ENCODE measurements around the gene HDX.
"Not testable (repeated sequence)": the region's sequence is repeated elsewhere in the genome, so short reads cannot be mapped to it uniquely, and the experiment has no call there.

The HDX gene

DNA sequence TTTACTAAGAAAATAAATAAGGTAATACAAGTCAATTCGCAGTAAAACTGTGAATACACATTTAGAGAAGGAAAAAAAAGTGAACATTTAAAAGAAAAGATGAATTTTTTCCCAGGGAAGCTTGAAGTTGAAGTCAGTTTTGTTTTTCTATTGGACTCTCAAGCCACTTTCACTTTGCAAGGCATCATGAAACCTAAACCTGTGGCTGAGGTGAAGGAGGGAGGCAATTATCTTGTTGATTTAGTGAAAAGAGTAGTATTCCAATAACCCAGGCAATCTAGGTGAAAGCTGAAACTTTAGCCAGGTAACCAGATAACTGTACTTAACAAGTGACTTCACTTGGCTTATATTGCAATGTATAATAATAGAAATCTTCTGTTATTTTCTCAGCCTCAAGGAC lies 138.6 kb downstream of the HDX start:
- H3K27me3 Mint-ChIP-seq = no peaks in the 10 kb centered on the region
- no peak overlapping the region for H3K4me3 Mint-ChIP-seq
- H3K9me3 Mint-ChIP-seq (ENCODE audit: low read depth) = no peaks in the 10 kb centered on the region
- H3K36me3 Mint-ChIP-seq = no peaks in the 10 kb centered on the region
- no peaks in the 10 kb centered on the region for H3K4me1 Mint-ChIP-seq (ENCODE audit: low read depth)
- no peak overlapping the region for H3K27ac Mint-ChIP-seq

DNA sequence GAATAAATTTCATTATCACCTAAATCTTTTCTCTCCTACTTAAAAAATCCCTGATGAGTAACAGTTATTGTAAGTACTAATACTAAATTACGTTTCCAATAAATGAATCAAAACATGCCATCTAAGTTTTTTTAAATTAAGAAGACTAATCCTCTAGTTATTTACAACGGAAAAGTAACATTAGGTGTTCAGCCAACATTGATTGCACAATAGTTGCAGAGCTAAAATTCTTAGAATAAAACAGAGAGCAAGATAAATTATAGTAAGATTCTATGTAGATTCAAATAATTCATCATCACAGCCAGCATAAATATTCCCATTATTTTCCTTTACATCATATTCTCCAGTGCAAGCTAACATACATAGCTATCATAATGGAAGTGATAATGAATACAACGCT lies 139.2 kb downstream of the HDX start:
- Mint-ChIP-seq H3K27ac (no peak overlapping the region), H3K4me3 (no peak overlapping the region), H3K9me3 (ENCODE audit: low read depth) (no peaks in the 10 kb centered on the region), H3K27me3 (no peaks in the 10 kb centered on the region), H3K36me3 (no peaks in the 10 kb centered on the region), H3K4me1 (ENCODE audit: low read depth) (no peaks in the 10 kb centered on the region)

DNA sequence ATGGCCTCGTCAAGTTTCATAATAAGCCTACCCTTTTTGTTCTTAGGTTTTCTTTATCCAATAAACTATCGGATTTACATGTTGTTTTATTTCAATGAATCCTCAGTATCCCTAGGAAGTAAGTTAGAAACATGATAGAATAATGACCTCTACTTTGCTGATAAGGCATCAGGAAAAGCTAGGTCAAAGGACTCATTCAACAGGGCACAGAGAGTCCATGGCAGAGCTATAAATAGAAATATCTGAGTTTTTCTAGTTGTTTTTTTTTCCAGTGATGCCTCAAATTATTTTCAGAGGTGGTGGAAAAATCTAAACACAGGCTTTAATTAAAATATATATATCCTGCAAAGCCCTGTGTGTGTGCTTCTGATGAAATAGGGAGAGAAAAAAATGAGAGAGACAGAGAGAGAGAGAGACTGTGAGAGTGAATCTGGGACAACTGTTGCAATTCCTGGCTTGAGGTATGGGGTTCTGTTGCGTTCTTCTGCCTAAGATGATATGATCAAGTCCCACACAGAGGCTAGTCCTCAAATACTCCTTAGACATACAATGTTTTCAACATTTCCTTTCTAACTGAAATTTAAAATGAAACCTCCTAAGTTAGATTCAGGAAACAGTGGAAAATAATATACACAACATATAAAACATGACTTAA lies 139.9 kb downstream of the HDX start:
- no peaks in the 10 kb centered on the region for H3K27me3 Mint-ChIP-seq

DNA sequence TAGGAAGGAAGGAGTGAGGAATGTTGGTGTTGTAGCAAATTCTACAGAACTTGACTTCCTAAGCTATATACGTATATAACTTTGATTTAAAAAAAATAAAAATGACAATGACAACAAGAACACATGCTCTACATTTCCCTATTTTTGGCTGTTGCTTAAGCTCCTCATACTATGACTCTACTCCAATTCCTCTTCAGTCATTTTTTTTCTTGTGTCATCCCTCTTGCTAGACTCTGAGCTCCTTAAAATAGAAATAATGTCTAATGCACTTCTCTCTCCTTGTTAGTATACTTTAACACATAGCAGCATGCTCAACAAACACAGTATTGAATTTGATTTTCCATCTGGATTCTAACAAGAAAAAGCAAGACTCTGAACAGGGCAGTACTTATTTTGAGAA lies 144.0 kb downstream of the HDX start:
- Mint-ChIP-seq H3K4me3 (no peak overlapping the region), H3K4me1 (ENCODE audit: low read depth) (no peaks in the 10 kb centered on the region), H3K27me3 (no peaks in the 10 kb centered on the region), H3K36me3 (no peaks in the 10 kb centered on the region), H3K9me3 (ENCODE audit: low read depth) (no peaks in the 10 kb centered on the region), H3K27ac (no peak overlapping the region)

More for the DNA sequence above, 139.9 kb downstream of the HDX start:
- H3K27ac Mint-ChIP-seq = no peak overlapping the region
- no peaks in the 10 kb centered on the region for H3K9me3 Mint-ChIP-seq (ENCODE audit: low read depth)
- H3K36me3 Mint-ChIP-seq = no peaks in the 10 kb centered on the region
- no peaks in the 10 kb centered on the region for H3K4me1 Mint-ChIP-seq (ENCODE audit: low read depth)
- no peak overlapping the region for H3K4me3 Mint-ChIP-seq

DNA sequence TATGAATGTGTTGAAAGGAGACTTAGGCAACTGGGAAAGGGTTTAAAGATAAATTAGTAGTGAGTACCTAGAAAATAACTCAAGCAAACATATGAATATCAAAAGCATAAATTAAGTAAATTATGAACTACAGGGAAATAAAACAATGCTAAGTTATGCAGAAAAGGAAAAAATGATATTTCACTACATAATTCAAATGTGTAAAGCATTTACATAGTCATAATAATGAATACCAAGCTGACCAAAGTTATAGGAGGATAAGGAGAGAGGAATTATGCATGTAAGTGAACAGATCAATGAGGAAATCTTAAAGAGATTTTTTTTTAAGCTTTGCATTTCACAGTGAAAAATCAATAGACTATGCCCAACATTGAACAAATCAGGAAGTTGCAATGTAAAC lies 145.0 kb downstream of the HDX start:
- Mint-ChIP-seq H3K27me3 (no peaks in the 10 kb centered on the region), H3K4me3 (no peak overlapping the region), H3K9me3 (ENCODE audit: low read depth) (no peaks in the 10 kb centered on the region), H3K4me1 (ENCODE audit: low read depth) (no peaks in the 10 kb centered on the region), H3K36me3 (no peaks in the 10 kb centered on the region), H3K27ac (no peak overlapping the region)

DNA sequence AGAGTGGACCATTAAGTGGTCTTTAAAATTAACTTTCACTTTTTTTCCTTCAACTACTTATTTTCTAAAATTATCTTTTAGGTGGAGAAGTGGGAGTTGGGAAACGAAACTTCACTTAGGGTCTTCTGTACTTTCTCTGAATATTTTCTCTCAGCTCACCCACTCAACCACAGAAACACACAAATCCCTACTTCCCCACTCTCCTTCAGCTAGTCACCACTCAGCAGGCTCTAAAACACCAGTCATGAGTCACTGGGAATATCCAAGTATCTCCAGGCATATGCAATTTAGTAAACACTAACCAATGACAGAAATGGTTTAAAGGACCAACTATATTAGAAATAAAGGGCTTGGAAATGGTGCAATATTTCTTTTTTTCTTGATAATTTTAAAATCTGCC lies 161.3 kb downstream of the HDX start:
- no peak overlapping the region for H3K27ac Mint-ChIP-seq
- no peaks in the 10 kb centered on the region for H3K4me1 Mint-ChIP-seq (ENCODE audit: low read depth)
- H3K36me3 Mint-ChIP-seq = no peaks in the 10 kb centered on the region

DNA sequence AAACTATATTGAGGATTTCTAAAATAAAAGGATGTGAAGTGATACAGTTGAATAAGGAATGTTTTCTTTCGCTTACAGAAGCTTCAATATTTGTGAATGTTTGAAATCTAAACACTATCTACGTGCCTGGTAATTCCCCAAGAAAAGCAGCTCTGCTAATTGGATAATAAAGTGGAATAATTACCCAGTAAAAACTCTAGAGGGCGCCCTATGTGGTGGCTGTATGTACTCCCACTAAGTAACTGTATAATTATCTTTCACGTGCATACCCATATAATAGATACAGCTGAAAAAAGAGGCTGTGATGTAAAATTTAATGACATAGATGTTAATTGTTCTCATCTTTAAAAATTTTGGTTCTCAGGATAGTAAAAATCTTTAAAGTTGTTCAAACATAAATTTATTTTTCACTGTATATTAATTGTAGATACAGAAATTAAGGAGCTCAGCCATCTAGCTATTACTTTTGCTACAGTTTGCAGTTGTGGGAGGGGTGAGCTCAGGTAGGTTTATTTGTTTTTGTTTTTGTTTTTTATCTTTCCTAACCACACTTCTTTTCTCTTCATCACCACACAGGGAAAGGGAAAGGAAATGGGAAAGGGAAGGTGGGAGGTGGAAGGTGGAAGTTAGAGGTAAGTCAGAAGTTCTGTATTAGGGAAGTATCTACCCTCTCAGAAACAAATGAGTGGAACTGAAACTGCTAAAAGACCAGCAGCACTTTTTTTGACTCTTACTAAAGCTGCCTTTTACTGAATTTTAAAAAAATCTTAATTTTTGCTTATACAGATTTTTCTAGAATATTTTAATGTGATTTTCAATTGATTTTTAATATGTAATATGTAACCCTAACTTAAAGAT lies 162.5 kb downstream of the HDX start:
- H3K4me1 Mint-ChIP-seq (ENCODE audit: low read depth) = no peaks in the 10 kb centered on the region
- no peaks in the 10 kb centered on the region for H3K9me3 Mint-ChIP-seq (ENCODE audit: low read depth)
- H3K4me3 Mint-ChIP-seq = no peak overlapping the region
- H3K27ac Mint-ChIP-seq = no peak overlapping the region
- no peaks in the 10 kb centered on the region for H3K36me3 Mint-ChIP-seq
- no peaks in the 10 kb centered on the region for H3K27me3 Mint-ChIP-seq

More for the DNA sequence above, 161.3 kb downstream of the HDX start:
- Mint-ChIP-seq H3K27me3 (no peaks in the 10 kb centered on the region), H3K9me3 (ENCODE audit: low read depth) (no peaks in the 10 kb centered on the region), H3K4me3 (no peak overlapping the region)

DNA sequence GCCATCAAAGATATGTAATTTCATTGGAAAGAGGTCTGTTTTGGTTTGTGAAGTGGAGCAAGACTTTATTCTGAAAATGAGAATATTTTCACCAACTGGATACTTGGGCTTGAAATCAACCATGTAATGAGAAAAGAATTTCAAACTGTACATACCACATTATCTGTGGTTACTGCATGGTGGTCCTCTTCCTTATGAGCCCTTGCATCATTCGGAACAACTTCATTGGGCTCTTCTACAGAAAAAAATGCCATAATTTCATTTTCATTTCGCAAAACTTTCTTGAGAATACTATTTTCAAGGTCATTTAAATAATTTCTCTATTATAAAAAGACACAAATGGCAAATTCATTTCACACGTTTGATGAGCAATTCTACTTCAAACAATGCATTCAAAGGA lies 165.6 kb downstream of the HDX start:
- Mint-ChIP-seq H3K9me3 (ENCODE audit: low read depth) (no peaks in the 10 kb centered on the region), H3K36me3 (no peaks in the 10 kb centered on the region), H3K27ac (no peak overlapping the region), H3K27me3 (no peaks in the 10 kb centered on the region), H3K4me3 (no peak overlapping the region), H3K4me1 (ENCODE audit: low read depth) (no peaks in the 10 kb centered on the region)

DNA sequence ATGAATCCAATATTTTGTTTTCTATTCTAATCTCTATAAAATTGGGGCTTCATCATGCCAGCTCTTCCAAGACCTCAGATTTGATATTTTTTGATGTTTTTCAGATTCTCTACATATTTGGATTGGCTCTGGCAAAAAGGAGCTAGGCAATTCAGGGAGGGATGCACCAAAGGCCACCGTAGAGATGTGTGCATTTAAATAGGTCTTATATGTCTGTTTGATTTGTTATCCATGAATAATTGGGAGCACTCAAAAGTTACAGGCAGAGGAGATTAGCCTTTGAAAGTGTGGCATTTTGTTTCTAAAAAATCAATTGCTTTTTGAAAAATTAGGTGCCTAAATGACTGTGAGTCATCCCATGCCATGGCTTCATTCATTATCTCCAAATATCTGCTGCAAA lies 167.1 kb downstream of the HDX start:
- no peak overlapping the region for H3K4me3 Mint-ChIP-seq
- H3K36me3 Mint-ChIP-seq = no peaks in the 10 kb centered on the region
- no peaks in the 10 kb centered on the region for H3K27me3 Mint-ChIP-seq
- no peaks in the 10 kb centered on the region for H3K9me3 Mint-ChIP-seq (ENCODE audit: low read depth)
- no peak overlapping the region for H3K27ac Mint-ChIP-seq
- no peaks in the 10 kb centered on the region for H3K4me1 Mint-ChIP-seq (ENCODE audit: low read depth)

DNA sequence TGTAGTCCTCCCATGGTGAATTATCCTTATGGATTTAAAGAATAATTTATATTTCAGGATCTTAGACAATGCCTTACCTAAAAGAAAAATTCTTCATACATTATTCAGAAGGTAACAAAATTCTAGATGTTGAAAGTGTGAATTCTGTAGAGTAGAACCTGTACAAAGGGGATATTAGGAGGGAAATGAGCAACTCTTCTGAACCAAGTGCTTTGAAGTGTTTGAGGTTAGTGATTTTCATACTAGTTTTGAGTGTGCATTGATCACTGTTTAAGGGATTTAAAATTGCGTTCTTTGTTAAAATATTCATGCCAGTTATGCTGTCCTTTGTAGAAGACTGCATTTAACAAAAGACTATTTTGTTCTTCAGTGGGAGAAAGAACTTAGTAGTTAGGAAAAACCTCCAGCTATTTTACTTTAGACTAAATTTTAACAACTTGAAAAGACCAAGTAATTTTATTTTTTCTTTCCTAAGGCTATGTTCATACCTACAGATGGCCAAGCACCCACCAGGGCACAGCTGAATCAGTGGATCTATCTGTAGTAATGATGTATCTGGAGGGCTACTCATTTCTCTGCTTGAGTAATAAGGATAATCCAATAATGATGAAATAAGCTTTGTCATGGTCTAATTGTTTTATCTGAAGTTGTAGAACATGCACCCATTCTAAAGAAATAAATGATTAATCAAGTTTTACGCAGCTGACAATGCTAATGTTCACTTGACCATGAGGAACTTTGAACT lies 180.0 kb downstream of the HDX start:
- H3K9me3 Mint-ChIP-seq (ENCODE audit: low read depth) = no peaks in the 10 kb centered on the region
- H3K36me3 Mint-ChIP-seq = no peaks in the 10 kb centered on the region
- H3K27me3 Mint-ChIP-seq = no peaks in the 10 kb centered on the region
- no peak overlapping the region for H3K4me3 Mint-ChIP-seq
- no peak overlapping the region for H3K27ac Mint-ChIP-seq
- no peaks in the 10 kb centered on the region for H3K4me1 Mint-ChIP-seq (ENCODE audit: low read depth)

DNA sequence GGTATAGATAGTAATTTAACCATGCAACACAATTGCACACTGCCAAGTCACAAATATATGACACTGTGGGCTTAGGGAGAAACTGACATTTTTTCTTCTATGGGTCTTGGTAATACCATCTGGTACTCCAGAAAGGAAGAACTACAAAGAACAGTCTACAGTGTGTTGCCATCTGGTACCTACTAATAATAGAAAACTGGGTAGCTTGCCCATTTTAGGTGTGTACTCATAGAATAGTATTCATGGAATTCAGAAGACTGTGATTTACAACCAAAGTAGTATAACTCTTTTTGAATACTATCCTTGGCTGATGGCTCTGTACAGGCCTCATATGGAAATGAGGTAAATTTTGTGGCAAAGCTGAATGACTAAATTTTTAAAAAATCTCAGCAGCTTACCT lies 181.6 kb downstream of the HDX start:
- no peak overlapping the region for H3K4me3 Mint-ChIP-seq
- H3K27ac Mint-ChIP-seq = no peak overlapping the region
- H3K36me3 Mint-ChIP-seq = no peaks in the 10 kb centered on the region
- no peaks in the 10 kb centered on the region for H3K4me1 Mint-ChIP-seq (ENCODE audit: low read depth)
- H3K27me3 Mint-ChIP-seq = no peaks in the 10 kb centered on the region
- peaks cover 4% of the 10 kb centered on the region for H3K9me3 Mint-ChIP-seq (ENCODE audit: low read depth)

DNA sequence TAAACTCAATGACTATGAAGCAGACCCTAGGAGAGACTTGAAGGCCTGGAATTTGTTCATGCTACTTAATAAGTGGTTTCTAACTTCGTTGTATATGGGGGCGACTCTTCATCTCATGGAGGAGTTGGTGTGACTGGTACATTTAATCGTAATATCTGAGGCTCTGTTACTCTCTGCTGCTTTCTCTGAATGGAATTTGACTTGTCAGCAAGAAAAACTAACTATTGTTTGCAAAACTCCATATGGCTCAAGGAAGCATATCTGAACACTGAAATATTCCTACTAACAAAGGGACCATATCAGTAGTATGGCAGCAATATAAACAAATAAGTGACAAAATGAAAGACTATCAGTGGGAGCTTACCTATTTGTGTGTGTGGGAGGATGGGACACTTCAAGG lies 182.2 kb downstream of the HDX start:
- Mint-ChIP-seq H3K9me3 (ENCODE audit: low read depth) (peaks cover 4% of the 10 kb centered on the region), H3K36me3 (no peaks in the 10 kb centered on the region), H3K4me3 (no peak overlapping the region), H3K27ac (no peak overlapping the region), H3K4me1 (ENCODE audit: low read depth) (no peaks in the 10 kb centered on the region), H3K27me3 (no peaks in the 10 kb centered on the region)

DNA sequence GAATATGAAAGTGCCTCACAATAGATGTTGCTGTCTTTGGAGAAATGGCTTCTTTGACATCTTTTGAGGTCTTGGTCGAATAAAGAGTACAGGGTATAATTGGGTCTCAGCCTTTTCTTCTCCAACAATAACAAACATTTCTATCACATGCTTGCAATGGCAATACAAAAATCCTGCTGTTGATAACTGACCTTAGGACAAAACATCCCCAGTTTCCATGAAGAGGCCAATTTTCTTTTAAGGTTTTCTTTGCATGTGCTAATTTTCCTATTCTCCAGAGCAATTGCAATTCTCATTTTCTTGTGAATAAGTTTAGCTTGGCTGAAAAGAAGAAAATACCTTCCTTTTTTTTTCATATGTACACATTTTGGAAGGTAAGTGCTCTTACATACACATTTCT lies 183.6 kb downstream of the HDX start:
- Mint-ChIP-seq H3K9me3 (ENCODE audit: low read depth) (peaks cover 9% of the 10 kb centered on the region), H3K27me3 (no peaks in the 10 kb centered on the region), H3K4me3 (no peak overlapping the region), H3K36me3 (no peaks in the 10 kb centered on the region), H3K27ac (no peak overlapping the region), H3K4me1 (ENCODE audit: low read depth) (no peaks in the 10 kb centered on the region)

DNA sequence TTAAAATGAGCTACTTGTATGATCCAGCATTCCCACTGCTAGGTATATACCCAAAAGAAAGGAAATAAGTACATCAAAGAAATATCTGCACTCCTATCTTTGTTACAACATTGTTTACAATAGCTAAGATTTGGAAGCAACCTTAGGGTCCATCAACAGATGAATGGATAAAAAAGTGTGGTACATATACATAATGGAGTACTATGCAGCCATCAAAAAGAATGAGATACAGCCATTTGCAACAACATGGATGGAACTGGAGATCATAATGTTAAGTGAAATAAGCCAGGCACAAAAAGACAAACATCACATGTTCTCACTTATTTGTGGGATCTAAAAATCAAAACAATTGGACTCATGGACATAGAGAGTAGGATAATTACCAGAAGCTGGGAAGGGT lies 186.3 kb downstream of the HDX start:
- not testable (repeated sequence) for H3K4me1 Mint-ChIP-seq (ENCODE audit: low read depth); H3K27me3 Mint-ChIP-seq; H3K36me3 Mint-ChIP-seq; H3K4me3 Mint-ChIP-seq; H3K27ac Mint-ChIP-seq
- H3K9me3 Mint-ChIP-seq (ENCODE audit: low read depth) = peaks cover 10% of the 10 kb centered on the region

All from activated naive CD8-positive, alpha-beta T cell (primary cell).